WTC11 (cell line): Measurements from ENCODE around the gene HRH1. TPM values are rescaled to one million over a fixed set of nuclear protein-coding genes. Genes with fewer than 3 reads are reported as not detected.

ENCODE experiments used
- ATAC-seq: fragments of 200-7000 bp; cut with Tn5 transposase; 2 replicates; pipeline ENCODE4 v1.10.0; 2021; ENCODE audit warnings: mild to moderate bottlenecking, moderate library complexity
- CTCF ChIA-PET: fragments of 300-600 bp; sonication (Branson Sonifier 250); formaldehyde crosslinking; loops from one replicate; lab custom pipeline; 2021; ENCODE audit warnings: antibody characterized with exemption; lab: Charles Lee
- POLR2A ChIA-PET: fragments of 350-600 bp; sonication (Branson Sonifier 250); formaldehyde crosslinking; loops from one replicate; lab custom pipeline; 2021; ENCODE audit warnings: antibody characterized with exemption; lab: Charles Lee
- DNase-seq: peaks from one replicate; pipeline ENCODE4 v3.0.0; 2021; ENCODE audit warnings: low spot score
- H3K27ac Mint-ChIP-seq: 2 replicates; pipeline ENCODE4 v1.8.0; 2021; ENCODE audit warnings: mixed read lengths
- H3K27me3 Mint-ChIP-seq: 2 replicates; pipeline ENCODE4 v1.8.0; 2021; ENCODE audit warnings: low read depth, mild to moderate bottlenecking, moderate library complexity, mixed read lengths
- H3K36me3 Mint-ChIP-seq: 2 replicates; pipeline ENCODE4 v1.8.0; 2021; ENCODE audit warnings: mixed read lengths
- H3K4me1 Mint-ChIP-seq: 2 replicates; pipeline ENCODE4 v1.8.0; 2022; ENCODE audit warnings: mixed read lengths
- H3K4me3 Mint-ChIP-seq: 2 replicates; pipeline ENCODE4 v1.8.0; 2021; ENCODE audit warnings: mild to moderate bottlenecking, moderate library complexity, mixed read lengths
- H3K9me3 Mint-ChIP-seq: 2 replicates; pipeline ENCODE4 v1.8.0; 2021; ENCODE audit warnings: mixed read lengths
- ATF1 ChIP-seq: sonication (generic); formaldehyde crosslinking; IDR thresholded peaks from 2 replicates; pipeline ENCODE4 v1.8.1; 2023; ENCODE audit warnings: mild to moderate bottlenecking, moderate library complexity, missing genetic modification reagents
- EMX1 ChIP-seq: fragments of 250-450 bp; sonication (Bioruptor Pico); IDR thresholded peaks from 2 replicates; pipeline ENCODE4 v1.8.0; 2021; ENCODE audit warnings: mild to moderate bottlenecking
- FOXJ3 ChIP-seq: sonication (generic); formaldehyde crosslinking; IDR thresholded peaks from 2 replicates; pipeline ENCODE4 v1.9.0; 2021; ENCODE audit warnings: missing genetic modification reagents, mild to moderate bottlenecking, borderline replicate concordance
- HMGA2 ChIP-seq: fragments of 250-450 bp; sonication (Bioruptor Pico); IDR thresholded peaks from 2 replicates; pipeline ENCODE4 v1.4.0; 2021; ENCODE audit warnings: mild to moderate bottlenecking, moderate library complexity
- IRF2 ChIP-seq: sonication (generic); formaldehyde crosslinking; IDR thresholded peaks from 2 replicates; pipeline ENCODE4 v1.8.0; 2022; ENCODE audit warnings: low read depth, missing genetic modification reagents, borderline replicate concordance
- OVOL2 ChIP-seq: fragments of 250-450 bp; sonication (Bioruptor Pico); IDR thresholded peaks from 2 replicates; pipeline ENCODE4 v1.9.0; 2021; ENCODE audit warnings: mild to moderate bottlenecking, borderline replicate concordance
- PRRX2 ChIP-seq: fragments of 250-450 bp; sonication (Bioruptor Pico); IDR thresholded peaks from 2 replicates; pipeline ENCODE4 v1.8.0; 2021; ENCODE audit warnings: mild to moderate bottlenecking
- SMAD4 ChIP-seq: sonication (generic); formaldehyde crosslinking; IDR thresholded peaks from 2 replicates; pipeline ENCODE4 v1.8.0; 2022; ENCODE audit warnings: mild to moderate bottlenecking, missing genetic modification reagents
- TEAD4 ChIP-seq: sonication (generic); formaldehyde crosslinking; IDR thresholded peaks from 2 replicates; pipeline ENCODE4 v1.8.0; 2022; ENCODE audit warnings: mild to moderate bottlenecking, missing genetic modification reagents
- ZNF232 ChIP-seq: sonication (generic); formaldehyde crosslinking; IDR thresholded peaks from 2 replicates; pipeline ENCODE4 v1.8.0; 2022; ENCODE audit warnings: mild to moderate bottlenecking, missing genetic modification reagents
- ZNF317 ChIP-seq: sonication (generic); formaldehyde crosslinking; IDR thresholded peaks from 2 replicates; pipeline ENCODE4 v1.8.1; 2023; ENCODE audit warnings: low read depth, mild to moderate bottlenecking, moderate library complexity, missing genetic modification reagents, borderline replicate concordance
- total RNA-seq: library from RNA; stranded (reverse); gene quantifications from 3 replicates; pipeline ENCODE4 v1.2.3, GENCODE V29; 2021
- TF ChIP-seq, protein P1 (sequence below): sonication (generic); formaldehyde crosslinking; IDR thresholded peaks from 2 replicates; pipeline ENCODE4 v1.8.1; 2023; ENCODE audit warnings: mild to moderate bottlenecking, moderate library complexity, missing genetic modification reagents
- TF ChIP-seq, protein P2 (sequence below): fragments of 250-450 bp; sonication (Bioruptor Pico); IDR thresholded peaks from 2 replicates; pipeline ENCODE4 v1.8.0; 2021; ENCODE audit warnings: mild to moderate bottlenecking
- TF ChIP-seq, protein P3 (sequence below): sonication (generic); formaldehyde crosslinking; conservative IDR thresholded peaks from 2 replicates; pipeline ENCODE4 v1.8.1; 2023; ENCODE audit warnings: mild to moderate bottlenecking, low read depth, missing genetic modification reagents, moderate library complexity
- TF ChIP-seq, protein P4 (sequence below): sonication (generic); formaldehyde crosslinking; IDR thresholded peaks from 2 replicates; pipeline ENCODE4 v1.8.1; 2022; ENCODE audit warnings: missing genetic modification reagents, borderline replicate concordance
- TF ChIP-seq, protein P5 (sequence below): sonication (generic); formaldehyde crosslinking; IDR thresholded peaks from 2 replicates; pipeline ENCODE4 v1.8.1; 2023; ENCODE audit warnings: mild to moderate bottlenecking, missing genetic modification reagents, borderline replicate concordance
- TF ChIP-seq, protein P6 (sequence below): fragments of 250-450 bp; sonication (Bioruptor Pico); IDR thresholded peaks from 2 replicates; pipeline ENCODE4 v1.9.0; 2021; ENCODE audit warnings: mild to moderate bottlenecking
- TF ChIP-seq, protein P7 (sequence below): sonication (generic); formaldehyde crosslinking; IDR thresholded peaks from 2 replicates; pipeline ENCODE4 v1.8.1; 2022; ENCODE audit warnings: low read depth, mild to moderate bottlenecking, moderate library complexity, missing genetic modification reagents, borderline replicate concordance

HRH1 gene
- total RNA-seq, 1 experiment from 2014 or later: not detected

DNA sequence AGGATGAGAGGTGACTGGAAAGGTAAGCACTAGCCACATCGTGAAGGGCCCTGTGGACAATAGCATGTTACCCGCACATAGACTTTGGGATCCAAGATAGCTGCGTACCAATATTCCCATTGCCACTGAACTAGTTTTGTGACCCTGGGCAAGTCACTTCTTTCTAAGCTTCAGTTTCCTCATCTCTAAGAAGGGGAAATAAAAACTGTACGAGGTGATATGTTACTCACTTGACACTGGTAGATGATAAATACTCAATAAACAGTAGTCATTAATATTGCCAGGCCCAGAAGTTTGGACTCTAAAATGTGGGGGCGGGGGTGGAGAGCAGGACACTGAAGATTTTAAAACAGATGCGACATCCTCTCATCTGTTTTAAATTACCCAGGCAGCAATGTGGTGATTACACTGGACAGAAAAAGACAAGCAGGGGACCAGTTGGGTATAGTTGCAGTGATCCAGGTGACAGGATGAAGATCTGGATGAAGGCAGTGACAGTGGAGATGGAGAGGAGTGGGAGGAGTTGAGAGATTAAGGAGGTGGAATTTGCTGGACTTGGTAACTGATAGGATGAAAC lies 120.4 kb downstream of the HRH1 start (continued):
- TF ChIP-seq, protein P1, sequence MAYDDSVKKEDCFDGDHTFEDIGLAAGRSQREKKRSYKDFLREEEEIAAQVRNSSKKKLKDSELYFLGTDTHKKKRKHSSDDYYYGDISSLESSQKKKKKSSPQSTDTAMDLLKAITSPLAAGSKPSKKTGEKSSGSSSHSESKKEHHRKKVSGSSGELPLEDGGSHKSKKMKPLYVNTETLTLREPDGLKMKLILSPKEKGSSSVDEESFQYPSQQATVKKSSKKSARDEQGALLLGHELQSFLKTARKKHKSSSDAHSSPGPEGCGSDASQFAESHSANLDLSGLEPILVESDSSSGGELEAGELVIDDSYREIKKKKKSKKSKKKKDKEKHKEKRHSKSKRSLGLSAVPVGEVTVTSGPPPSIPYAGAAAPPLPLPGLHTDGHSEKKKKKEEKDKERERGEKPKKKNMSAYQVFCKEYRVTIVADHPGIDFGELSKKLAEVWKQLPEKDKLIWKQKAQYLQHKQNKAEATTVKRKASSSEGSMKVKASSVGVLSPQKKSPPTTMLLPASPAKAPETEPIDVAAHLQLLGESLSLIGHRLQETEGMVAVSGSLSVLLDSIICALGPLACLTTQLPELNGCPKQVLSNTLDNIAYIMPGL (CRISPR knock-in tag): no peak

DNA sequence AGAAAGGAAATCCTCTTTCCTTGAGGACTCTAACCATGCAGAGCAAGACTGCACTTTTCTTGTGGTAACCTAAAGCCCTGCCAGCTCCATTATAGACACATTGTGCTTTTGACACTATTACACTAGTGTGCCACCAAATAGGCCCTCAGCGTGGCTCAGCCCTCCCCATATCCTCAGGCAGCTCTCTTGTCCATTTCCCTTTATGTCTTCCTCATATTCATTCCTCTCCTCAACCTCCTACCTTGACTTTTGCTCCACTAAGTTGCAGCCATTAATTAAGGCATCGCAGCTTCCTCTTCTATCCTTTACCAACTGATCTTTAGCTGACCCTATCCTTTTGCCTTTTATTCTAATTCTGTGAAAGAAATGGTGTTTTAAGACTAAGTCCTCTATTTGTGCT lies 121.6 kb downstream of the HRH1 start:
- Mint-ChIP-seq H3K9me3 (peaks cover 18% of the 10 kb centered on the region), H3K36me3 (peaks cover 21% of the 10 kb centered on the region), H3K4me1 (peaks cover 13% of the 10 kb centered on the region), H3K27me3 (no peaks in the 10 kb centered on the region; the same call in 1 of the 2 replicates), H3K27ac (no peak overlapping the region), H3K4me3 (no peak overlapping the region)
- POLR2A ChIA-PET: no interaction called here
- DNase-seq: no peak
- CTCF ChIA-PET: no interaction called here
- no peak for ATAC-seq
- TF ChIP-seq, protein P1 (CRISPR knock-in tag): no peak
- TF ChIP-seq ATF1 (CRISPR knock-in tag): no peak
- TF ChIP-seq, protein P2, sequence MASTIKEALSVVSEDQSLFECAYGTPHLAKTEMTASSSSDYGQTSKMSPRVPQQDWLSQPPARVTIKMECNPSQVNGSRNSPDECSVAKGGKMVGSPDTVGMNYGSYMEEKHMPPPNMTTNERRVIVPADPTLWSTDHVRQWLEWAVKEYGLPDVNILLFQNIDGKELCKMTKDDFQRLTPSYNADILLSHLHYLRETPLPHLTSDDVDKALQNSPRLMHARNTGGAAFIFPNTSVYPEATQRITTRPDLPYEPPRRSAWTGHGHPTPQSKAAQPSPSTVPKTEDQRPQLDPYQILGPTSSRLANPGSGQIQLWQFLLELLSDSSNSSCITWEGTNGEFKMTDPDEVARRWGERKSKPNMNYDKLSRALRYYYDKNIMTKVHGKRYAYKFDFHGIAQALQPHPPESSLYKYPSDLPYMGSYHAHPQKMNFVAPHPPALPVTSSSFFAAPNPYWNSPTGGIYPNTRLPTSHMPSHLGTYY: no peak
- TF ChIP-seq FOXJ3 (CRISPR knock-in tag): no peak
- TF ChIP-seq SMAD4: no peak
- TF ChIP-seq PRRX2 (CRISPR knock-in tag): no peak
- TF ChIP-seq HMGA2 (CRISPR knock-in tag): no peak
- TF ChIP-seq TEAD4 (CRISPR knock-in tag): no peak
- no peak for TF ChIP-seq ZNF317
- no peak for TF ChIP-seq OVOL2
- TF ChIP-seq, protein P3, sequence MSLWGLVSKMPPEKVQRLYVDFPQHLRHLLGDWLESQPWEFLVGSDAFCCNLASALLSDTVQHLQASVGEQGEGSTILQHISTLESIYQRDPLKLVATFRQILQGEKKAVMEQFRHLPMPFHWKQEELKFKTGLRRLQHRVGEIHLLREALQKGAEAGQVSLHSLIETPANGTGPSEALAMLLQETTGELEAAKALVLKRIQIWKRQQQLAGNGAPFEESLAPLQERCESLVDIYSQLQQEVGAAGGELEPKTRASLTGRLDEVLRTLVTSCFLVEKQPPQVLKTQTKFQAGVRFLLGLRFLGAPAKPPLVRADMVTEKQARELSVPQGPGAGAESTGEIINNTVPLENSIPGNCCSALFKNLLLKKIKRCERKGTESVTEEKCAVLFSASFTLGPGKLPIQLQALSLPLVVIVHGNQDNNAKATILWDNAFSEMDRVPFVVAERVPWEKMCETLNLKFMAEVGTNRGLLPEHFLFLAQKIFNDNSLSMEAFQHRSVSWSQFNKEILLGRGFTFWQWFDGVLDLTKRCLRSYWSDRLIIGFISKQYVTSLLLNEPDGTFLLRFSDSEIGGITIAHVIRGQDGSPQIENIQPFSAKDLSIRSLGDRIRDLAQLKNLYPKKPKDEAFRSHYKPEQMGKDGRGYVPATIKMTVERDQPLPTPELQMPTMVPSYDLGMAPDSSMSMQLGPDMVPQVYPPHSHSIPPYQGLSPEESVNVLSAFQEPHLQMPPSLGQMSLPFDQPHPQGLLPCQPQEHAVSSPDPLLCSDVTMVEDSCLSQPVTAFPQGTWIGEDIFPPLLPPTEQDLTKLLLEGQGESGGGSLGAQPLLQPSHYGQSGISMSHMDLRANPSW (CRISPR knock-in tag): no peak
- TF ChIP-seq, protein P4, sequence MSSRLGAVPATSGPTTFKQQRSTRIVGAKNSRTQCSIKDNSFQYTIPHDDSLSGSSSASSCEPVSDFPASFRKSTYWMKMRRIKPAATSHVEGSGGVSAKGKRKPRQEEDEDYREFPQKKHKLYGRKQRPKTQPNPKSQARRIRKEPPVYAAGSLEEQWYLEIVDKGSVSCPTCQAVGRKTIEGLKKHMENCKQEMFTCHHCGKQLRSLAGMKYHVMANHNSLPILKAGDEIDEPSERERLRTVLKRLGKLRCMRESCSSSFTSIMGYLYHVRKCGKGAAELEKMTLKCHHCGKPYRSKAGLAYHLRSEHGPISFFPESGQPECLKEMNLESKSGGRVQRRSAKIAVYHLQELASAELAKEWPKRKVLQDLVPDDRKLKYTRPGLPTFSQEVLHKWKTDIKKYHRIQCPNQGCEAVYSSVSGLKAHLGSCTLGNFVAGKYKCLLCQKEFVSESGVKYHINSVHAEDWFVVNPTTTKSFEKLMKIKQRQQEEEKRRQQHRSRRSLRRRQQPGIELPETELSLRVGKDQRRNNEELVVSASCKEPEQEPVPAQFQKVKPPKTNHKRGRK (CRISPR knock-in tag): no peak
- TF ChIP-seq ZNF232 (CRISPR knock-in tag): no peak
- TF ChIP-seq IRF2 (CRISPR knock-in tag): no peak
- no peak for TF ChIP-seq EMX1 (CRISPR knock-in tag)
- TF ChIP-seq, protein P5, sequence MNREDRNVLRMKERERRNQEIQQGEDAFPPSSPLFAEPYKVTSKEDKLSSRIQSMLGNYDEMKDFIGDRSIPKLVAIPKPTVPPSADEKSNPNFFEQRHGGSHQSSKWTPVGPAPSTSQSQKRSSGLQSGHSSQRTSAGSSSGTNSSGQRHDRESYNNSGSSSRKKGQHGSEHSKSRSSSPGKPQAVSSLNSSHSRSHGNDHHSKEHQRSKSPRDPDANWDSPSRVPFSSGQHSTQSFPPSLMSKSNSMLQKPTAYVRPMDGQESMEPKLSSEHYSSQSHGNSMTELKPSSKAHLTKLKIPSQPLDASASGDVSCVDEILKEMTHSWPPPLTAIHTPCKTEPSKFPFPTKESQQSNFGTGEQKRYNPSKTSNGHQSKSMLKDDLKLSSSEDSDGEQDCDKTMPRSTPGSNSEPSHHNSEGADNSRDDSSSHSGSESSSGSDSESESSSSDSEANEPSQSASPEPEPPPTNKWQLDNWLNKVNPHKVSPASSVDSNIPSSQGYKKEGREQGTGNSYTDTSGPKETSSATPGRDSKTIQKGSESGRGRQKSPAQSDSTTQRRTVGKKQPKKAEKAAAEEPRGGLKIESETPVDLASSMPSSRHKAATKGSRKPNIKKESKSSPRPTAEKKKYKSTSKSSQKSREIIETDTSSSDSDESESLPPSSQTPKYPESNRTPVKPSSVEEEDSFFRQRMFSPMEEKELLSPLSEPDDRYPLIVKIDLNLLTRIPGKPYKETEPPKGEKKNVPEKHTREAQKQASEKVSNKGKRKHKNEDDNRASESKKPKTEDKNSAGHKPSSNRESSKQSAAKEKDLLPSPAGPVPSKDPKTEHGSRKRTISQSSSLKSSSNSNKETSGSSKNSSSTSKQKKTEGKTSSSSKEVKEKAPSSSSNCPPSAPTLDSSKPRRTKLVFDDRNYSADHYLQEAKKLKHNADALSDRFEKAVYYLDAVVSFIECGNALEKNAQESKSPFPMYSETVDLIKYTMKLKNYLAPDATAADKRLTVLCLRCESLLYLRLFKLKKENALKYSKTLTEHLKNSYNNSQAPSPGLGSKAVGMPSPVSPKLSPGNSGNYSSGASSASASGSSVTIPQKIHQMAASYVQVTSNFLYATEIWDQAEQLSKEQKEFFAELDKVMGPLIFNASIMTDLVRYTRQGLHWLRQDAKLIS (CRISPR knock-in tag): no peak
- TF ChIP-seq, protein P6, sequence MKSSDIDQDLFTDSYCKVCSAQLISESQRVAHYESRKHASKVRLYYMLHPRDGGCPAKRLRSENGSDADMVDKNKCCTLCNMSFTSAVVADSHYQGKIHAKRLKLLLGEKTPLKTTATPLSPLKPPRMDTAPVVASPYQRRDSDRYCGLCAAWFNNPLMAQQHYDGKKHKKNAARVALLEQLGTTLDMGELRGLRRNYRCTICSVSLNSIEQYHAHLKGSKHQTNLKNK: no peak
- TF ChIP-seq, protein P7, sequence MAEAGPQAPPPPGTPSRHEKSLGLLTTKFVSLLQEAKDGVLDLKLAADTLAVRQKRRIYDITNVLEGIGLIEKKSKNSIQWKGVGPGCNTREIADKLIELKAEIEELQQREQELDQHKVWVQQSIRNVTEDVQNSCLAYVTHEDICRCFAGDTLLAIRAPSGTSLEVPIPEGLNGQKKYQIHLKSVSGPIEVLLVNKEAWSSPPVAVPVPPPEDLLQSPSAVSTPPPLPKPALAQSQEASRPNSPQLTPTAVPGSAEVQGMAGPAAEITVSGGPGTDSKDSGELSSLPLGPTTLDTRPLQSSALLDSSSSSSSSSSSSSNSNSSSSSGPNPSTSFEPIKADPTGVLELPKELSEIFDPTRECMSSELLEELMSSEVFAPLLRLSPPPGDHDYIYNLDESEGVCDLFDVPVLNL (CRISPR knock-in tag): no peak
